GM19238 (cell line): ENCODE data around the gene ZNF354C.

Experiments
- DNase-seq: peaks from one replicate; pipeline ENCODE4 v3.0.0; 2011; ENCODE audit warnings: low spot score; ENCODE audit not compliant: insufficient read length

Gene ZNF354C

GRCh38 chr5:179127136-179128040 is 67.2 kb downstream of the ZNF354C start:
- no peak for DNase-seq

GRCh38 chr5:179128041-179128365 is 67.8 kb downstream of the ZNF354C start:
- DNase-seq = no peak

- DNase-seq = no peak
Measured at GRCh38 chr5:179128976-179129375, 68.8 kb downstream of the ZNF354C start.

GRCh38 chr5:179129607-179130071 is 69.5 kb downstream of the ZNF354C start:
- no peak for DNase-seq

- DNase-seq = no peak
Measured at GRCh38 chr5:179130101-179130681, 70.0 kb downstream of the ZNF354C start.

GRCh38 chr5:179131321-179131835 is 71.2 kb downstream of the ZNF354C start:
- DNase-seq = no peak

- DNase-seq = no peak
Measured at GRCh38 chr5:179131886-179132585, 71.9 kb downstream of the ZNF354C start.

GRCh38 chr5:179132586-179133355 is 72.6 kb downstream of the ZNF354C start:
- no peak for DNase-seq
